Stimulated activated CD8-positive, alpha-beta memory T cell treated with anti-CD3 and anti-CD28 coated beads, Interleukin-12 subunit alpha, Interleukin-12 subunit beta, amount 100 ng/mL, for 1 hour (primary cell): ENCODE data around the gene TRAPPC2L.

Experiments used
- DNase-seq: peaks from one replicate; pipeline ENCODE4 v3.0.0-alpha.2; 2020; ENCODE audit warnings: low read depth

The TRAPPC2L gene

DNA sequence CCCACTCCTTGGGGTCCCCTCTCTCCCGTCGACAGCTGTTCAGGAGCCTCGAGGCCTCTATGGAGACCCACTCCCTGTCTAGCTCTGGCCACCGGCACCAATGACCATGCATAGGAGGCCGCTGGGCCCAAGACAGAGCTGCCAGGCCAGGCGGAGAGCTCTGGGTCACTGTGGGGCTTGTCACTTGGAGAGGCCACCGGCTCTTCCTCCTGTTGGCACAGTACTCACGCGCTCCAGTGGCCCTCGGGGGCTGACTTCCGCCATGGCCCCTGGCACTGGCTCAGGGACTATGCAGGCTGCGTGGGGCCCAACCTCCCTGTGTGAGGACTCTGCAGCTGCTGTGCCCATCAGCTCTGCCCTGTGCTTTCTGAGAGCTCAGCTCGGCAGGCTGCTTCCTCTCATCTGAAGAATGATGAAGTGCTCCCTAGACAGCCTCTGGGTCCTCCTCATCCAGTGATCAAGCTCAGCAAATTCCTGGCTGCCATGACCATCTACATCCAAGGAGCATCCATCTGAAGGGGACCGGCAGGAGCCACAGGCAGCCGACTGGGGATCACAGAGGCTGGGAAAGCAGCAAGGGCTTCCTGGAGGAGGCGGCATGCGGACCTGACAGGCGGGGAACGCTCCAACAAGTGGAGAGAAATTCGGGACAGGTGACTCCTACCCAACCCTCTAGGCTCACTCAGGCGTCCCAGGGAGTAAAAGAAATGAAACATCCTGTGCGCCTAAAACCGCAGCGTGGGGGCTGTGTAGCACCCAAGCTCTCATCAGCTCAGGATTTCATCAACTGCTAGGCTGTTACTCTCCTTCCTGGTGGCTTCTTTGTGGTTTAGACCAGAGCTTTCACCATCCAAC is 17.0 kb upstream of the TRAPPC2L start:
- DNase-seq, result no peak

- DNase-seq, result no peak
Observed at GRCh38 chr16:88840600-88841215, 16.2 kb upstream of the TRAPPC2L start.

DNA sequence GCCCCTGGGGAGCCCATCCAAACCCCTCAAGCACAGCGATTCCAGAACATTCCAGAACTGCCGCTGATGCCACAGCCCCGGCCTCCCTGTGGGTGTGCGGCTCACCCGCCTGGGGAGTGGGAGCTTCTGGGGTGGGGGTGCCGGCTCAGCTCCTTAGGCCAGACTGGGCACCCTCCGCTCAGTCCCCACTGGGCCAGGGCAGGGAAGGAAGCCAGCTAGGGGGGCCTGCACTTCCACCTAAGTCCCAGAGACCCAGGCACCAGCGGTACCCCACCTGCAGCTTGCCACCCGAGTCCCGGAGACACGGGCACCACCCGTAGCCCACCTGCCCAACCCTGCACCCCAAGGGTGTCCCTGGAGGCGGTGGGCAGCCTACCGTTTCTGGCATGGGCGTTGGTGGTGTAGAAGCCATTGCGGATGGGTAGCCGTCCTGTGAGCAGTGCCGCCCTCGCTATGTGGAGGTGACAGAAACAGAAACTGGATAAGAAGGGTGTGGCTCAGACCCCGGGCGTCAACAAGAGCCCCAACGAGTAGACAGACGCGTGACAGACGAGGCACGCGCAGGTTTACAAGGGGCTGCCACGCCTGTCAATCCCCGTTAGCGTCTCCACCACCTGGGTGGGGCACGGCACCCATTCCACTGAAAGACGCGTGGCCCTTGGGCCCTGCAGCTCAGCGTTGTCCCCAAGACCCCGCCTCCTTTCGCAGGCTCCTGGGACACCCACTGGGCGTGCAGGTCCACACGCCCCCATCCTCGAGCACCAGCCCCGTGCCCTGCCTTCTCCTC is 15.2 kb upstream of the TRAPPC2L start:
- DNase-seq, result no peak

- no peak for DNase-seq
Observed at GRCh38 chr16:88842308-88842756, 14.6 kb upstream of the TRAPPC2L start.

DNA sequence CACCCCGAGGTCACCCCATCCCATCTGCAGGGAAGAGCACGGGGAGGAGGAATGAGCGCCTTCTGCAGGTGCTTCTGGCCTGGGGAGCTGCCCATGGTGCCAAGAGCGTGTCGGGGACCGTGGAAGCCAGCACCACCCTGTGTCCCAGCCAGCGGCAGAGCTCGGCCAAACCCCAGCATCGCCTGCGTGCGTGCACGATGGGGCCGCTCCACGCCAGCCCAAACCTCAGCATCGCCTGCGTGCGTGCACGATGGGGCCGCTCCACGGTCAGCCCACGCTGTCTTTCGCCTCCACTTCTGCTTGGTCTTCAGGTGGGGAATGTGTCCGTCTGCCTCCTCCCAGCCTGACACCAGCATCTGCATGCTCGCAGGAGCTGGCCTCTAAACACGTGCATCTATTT is 14.1 kb upstream of the TRAPPC2L start:
- DNase-seq, result no peak

GRCh38 chr16:88843256-88843655 is 13.7 kb upstream of the TRAPPC2L start:
- no peak for DNase-seq

- DNase-seq, result no peak
Observed at GRCh38 chr16:88844419-88845036, 12.4 kb upstream of the TRAPPC2L start.

- no peak for DNase-seq
Observed at GRCh38 chr16:88846088-88846487, 10.8 kb upstream of the TRAPPC2L start.

GRCh38 chr16:88847654-88848053 is 9.3 kb upstream of the TRAPPC2L start:
- no peak for DNase-seq

DNA sequence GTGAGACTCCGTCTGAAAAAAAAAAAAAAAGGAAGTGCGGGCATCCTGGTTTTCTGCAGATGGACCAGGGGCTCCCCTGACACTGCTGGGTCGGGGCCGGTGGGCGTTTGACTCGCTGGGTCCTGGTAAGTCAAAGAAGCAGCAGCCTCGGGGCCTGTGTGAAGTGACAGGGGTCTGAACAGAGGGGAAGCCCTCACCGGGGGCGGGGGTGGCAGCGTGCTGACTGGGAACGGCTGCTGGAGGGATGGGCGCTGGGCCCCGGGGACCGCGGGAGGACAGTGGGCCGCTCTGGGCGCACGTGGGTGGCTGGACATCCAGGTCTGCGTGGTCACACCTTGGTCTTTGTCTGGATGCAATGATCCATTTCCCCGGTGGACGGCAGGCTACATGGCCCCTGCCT is 8.4 kb upstream of the TRAPPC2L start:
- DNase-seq, result no peak

GRCh38 chr16:88850531-88851199 is 6.3 kb upstream of the TRAPPC2L start:
- no peak for DNase-seq

GRCh38 chr16:88851616-88852015 is 5.3 kb upstream of the TRAPPC2L start:
- no peak for DNase-seq

- DNase-seq, result no peak
Observed at GRCh38 chr16:88853325-88853941, 3.5 kb upstream of the TRAPPC2L start.

GRCh38 chr16:88854306-88855111 is 2.4 kb upstream of the TRAPPC2L start:
- no peak for DNase-seq

GRCh38 chr16:88855176-88855575 is 1.8 kb upstream of the TRAPPC2L start:
- DNase-seq, result no peak

- DNase-seq, result no peak
Observed at GRCh38 chr16:88855736-88856121, 1.2 kb upstream of the TRAPPC2L start.

DNA sequence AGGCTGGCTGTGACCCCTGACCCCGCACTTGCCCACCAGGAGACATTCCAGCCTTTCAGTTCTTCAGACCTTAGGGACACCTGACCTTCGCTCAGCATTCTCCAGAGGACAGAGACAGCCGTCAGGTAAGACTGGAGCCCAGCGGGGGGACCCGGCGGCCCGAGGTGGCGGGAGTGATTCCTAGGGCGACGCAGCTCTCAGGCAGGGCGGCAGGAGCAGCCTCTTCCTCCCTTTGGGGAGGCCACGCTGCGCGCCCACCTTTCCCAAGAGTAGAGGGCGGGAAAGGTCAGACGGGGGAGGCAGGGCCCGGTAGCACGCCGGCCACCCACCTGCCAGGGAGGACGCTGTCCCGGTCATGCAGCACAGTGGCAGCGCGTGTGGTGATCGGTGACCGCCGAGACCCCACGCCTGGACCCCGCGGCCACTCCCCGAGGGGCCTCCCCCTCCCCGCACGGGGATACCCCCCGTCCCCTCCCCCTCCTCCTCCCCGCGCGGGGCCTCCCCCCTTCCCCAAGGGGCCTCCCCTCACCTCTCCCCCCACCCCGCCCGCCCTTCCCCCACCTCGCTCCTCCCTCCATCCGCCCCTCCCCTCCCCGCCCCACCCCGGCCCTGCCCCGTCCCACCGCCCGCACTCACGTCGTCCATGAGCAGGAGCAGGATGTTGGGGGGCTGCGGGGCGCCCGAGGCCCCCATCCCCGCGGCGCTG is 652 bp upstream of the TRAPPC2L start:
- no peak for DNase-seq

GRCh38 chr16:88857728-88858339 is 907 bp downstream of the TRAPPC2L start:
- peak; percentile 60 for DNase-seq

DNA sequence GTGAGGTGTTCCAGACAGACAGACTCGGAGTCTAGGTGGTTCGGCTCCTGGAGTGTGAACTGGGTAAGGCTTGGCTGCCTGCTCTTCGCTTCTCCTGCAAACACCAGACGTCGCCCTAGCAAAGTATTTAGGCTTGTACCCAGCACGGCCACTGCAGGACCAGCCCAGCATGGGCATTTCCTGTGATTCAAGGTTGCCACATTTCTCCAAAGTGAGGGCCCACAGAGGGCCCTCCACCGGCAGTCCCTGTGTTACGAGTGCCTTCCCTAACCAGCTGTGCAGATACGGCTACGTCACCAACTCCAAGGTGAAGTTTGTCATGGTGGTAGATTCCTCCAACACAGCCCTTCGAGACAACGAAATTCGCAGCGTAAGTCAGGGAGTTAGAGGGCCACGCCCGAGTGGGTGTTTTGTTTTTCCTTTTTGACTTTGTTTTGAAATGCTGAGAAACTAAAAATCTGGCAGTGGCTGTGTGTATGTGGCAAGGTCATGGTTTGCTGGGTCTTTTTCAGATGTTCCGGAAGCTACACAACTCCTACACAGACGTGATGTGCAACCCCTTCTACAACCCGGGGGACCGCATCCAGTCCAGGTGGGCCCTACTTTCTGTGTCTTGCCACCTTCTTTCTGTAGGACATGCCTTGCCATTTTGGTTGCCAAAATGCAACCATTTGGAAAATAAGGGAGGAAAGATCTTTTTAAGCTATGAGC is 2.6 kb downstream of the TRAPPC2L start:
- no peak for DNase-seq
